Gastroesophageal sphincter (tissue), 3 donors: ENCODE measurements around the gene PHLDB2.

ENCODE experiments used
- POLR2A ChIP-seq, 2 donors: fragments of 450-650 bp; IDR thresholded peaks; one replicate each; pipeline ENCODE4 v1.6.1; 2017; ENCODE audit warnings: antibody characterized with exemption in 2 of 2, mild to moderate bottlenecking in 2 of 2, moderate library complexity in 1 of 2
- POLR2AphosphoS5 ChIP-seq: sonication (generic); formaldehyde crosslinking; IDR thresholded peaks from one replicate; pipeline ENCODE4 v1.6.1; 2017; ENCODE audit warnings: antibody characterized with exemption
- TF ChIP-seq, protein P1 (sequence below), 4 experiments: fragments of 200-600 bp in 2 of 4; fragments of 450-650 bp in 2 of 4; sonication (generic) in 1 of 4; IDR thresholded peaks; one replicate each; pipeline ENCODE4 v1.5.1; 2017 to 2019; ENCODE audit warnings: antibody characterized with exemption in 4 of 4, mild to moderate bottlenecking in 2 of 4, moderate library complexity in 2 of 4

DNA sequence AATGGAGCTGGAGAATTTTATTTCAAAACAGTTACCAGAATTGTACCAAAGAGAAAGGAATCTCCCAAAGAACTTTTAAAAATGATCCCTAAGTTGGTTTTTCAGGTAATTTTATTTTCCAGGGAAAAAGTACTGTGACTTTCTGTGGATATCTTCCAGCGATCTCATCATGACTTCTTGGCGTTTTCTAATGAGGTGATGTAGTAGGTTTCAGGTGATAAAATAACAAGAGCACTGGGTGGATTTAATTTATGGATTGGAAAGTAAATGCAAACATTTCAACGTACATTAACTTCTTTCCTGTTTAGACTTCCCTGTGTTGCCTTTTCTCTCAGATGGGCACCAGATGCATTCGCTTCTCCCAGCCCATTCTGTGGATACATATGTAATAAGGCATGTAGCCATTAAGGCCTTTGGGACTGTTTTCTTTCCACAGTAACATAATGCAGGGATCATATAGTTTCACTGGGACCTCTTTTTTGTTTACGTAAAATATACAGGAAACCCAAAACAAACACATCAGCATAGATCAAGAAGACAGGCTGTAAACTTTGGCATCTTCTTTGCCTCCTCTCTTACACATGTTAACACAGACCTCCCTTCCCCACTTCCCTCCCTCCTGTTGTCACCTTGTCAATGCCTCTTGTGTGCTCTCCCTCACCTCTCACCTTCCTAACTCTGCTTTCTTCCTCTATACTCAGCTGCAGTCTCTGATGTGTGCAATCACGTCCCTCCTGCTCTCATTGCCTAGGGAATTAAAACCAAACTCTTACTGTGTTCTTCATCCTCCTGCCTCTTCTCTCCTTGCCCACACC, 13.0 kb downstream of the PHLDB2 start:
- TF ChIP-seq POLR2AphosphoS5 (no peak), POLR2A (IDR thresholded peaks at IDR 0.05) (no peak)
- TF ChIP-seq, protein P1, sequence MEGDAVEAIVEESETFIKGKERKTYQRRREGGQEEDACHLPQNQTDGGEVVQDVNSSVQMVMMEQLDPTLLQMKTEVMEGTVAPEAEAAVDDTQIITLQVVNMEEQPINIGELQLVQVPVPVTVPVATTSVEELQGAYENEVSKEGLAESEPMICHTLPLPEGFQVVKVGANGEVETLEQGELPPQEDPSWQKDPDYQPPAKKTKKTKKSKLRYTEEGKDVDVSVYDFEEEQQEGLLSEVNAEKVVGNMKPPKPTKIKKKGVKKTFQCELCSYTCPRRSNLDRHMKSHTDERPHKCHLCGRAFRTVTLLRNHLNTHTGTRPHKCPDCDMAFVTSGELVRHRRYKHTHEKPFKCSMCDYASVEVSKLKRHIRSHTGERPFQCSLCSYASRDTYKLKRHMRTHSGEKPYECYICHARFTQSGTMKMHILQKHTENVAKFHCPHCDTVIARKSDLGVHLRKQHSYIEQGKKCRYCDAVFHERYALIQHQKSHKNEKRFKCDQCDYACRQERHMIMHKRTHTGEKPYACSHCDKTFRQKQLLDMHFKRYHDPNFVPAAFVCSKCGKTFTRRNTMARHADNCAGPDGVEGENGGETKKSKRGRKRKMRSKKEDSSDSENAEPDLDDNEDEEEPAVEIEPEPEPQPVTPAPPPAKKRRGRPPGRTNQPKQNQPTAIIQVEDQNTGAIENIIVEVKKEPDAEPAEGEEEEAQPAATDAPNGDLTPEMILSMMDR (IDR thresholded peaks at IDR 0.05): no peak
